ENCODE measurements around the gene KRTAP10-8. TPM values are rescaled to one million over a fixed set of nuclear protein-coding genes. Genes with fewer than 3 reads are reported as not detected.

KRTAP10-8 gene
- total and polyA plus RNA-seq, 2 experiments from 2014 or later: not detected

DNA sequence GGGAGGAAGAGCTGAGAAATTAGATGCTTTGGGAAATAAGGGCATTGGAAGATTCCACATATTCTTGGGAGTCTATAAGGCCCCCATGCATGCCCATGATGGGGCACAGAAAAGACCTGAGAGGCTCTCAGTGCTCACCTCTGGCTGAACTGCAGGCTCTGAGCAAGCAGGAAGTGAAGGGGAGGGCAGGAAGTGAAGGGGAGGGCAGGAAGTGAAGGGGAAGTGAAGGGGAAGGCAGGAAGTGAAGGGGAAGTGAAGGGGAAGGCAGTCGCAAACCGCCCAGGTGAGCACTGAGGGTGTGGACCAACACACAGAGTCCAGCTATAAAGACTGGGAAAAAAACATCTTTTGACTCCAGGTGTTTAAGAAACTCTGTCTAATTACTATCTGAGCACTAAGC, 18.6 kb downstream of the KRTAP10-8 start (continued):
- TF ChIP-seq, protein P1, sequence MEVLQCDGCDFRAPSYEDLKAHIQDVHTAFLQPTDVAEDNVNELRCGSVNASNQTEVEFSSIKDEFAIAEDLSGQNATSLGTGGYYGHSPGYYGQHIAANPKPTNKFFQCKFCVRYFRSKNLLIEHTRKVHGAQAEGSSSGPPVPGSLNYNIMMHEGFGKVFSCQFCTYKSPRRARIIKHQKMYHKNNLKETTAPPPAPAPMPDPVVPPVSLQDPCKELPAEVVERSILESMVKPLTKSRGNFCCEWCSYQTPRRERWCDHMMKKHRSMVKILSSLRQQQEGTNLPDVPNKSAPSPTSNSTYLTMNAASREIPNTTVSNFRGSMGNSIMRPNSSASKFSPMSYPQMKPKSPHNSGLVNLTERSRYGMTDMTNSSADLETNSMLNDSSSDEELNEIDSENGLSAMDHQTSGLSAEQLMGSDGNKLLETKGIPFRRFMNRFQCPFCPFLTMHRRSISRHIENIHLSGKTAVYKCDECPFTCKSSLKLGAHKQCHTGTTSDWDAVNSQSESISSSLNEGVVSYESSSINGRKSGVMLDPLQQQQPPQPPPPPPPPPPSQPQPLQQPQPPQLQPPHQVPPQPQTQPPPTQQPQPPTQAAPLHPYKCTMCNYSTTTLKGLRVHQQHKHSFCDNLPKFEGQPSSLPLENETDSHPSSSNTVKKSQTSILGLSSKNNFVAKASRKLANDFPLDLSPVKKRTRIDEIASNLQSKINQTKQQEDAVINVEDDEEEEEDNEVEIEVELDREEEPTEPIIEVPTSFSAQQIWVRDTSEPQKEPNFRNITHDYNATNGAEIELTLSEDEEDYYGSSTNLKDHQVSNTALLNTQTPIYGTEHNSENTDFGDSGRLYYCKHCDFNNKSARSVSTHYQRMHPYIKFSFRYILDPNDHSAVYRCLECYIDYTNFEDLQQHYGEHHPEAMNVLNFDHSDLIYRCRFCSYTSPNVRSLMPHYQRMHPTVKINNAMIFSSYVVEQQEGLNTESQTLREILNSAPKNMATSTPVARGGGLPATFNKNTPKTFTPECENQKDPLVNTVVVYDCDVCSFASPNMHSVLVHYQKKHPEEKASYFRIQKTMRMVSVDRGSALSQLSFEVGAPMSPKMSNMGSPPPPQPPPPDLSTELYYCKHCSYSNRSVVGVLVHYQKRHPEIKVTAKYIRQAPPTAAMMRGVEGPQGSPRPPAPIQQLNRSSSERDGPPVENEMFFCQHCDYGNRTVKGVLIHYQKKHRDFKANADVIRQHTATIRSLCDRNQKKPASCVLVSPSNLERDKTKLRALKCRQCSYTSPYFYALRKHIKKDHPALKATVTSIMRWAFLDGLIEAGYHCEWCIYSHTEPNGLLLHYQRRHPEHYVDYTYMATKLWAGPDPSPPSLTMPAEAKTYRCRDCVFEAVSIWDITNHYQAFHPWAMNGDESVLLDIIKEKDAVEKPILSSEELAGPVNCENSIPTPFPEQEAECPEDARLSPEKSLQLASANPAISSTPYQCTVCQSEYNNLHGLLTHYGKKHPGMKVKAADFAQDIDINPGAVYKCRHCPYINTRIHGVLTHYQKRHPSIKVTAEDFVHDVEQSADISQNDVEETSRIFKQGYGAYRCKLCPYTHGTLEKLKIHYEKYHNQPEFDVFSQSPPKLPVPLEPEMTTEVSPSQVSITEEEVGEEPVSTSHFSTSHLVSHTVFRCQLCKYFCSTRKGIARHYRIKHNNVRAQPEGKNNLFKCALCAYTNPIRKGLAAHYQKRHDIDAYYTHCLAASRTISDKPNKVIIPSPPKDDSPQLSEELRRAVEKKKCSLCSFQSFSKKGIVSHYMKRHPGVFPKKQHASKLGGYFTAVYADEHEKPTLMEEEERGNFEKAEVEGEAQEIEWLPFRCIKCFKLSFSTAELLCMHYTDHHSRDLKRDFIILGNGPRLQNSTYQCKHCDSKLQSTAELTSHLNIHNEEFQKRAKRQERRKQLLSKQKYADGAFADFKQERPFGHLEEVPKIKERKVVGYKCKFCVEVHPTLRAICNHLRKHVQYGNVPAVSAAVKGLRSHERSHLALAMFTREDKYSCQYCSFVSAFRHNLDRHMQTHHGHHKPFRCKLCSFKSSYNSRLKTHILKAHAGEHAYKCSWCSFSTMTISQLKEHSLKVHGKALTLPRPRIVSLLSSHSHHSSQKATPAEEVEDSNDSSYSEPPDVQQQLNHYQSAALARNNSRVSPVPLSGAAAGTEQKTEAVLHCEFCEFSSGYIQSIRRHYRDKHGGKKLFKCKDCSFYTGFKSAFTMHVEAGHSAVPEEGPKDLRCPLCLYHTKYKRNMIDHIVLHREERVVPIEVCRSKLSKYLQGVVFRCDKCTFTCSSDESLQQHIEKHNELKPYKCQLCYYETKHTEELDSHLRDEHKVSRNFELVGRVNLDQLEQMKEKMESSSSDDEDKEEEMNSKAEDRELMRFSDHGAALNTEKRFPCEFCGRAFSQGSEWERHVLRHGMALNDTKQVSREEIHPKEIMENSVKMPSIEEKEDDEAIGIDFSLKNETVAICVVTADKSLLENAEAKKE (CRISPR knock-in tag; IDR thresholded peaks at IDR 0.05): no peak
- TF ChIP-seq NANOG (IDR thresholded peaks at IDR 0.05; ENCODE audit: borderline replicate concordance) (no peak), STAT1 (IDR thresholded peaks at IDR 0.05; ENCODE audit: unreplicated experiment) (no peak)

DNA sequence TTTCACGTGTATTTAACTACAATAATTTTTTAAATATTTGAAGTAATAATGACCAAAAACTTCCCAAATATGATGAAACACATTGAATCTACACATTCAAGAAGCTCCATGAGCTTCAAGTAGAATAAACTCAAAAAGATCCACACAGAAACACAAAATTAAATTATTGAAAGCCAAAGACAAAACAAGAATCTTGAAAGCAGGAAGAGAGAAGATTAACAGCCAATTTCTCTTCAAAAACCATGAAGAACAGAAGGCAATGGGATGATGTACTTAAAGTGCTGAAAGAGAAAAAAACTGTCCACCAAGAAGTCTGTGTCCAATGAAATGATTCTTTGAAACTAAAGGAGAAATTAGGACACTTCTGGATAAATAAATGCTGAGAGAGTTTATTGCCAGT, 20.2 kb downstream of the KRTAP10-8 start:
- H3K4me3 Mint-ChIP-seq: no peak overlapping the region
- Histone ChIP-seq H3F3A (replicated peaks; ENCODE audit: low read depth) (no peaks in the 10 kb centered on the region), H3K27ac (ENCODE audit: low read depth) (no peak overlapping the region), H3K4me1 (ENCODE audit: insufficient read depth) (no peaks in the 10 kb centered on the region), H3K4me3 (no peak overlapping the region), H3K4me2 (no peak overlapping the region), H3K79me2 (replicated peaks; ENCODE audit: insufficient read depth) (no peaks in the 10 kb centered on the region), H3K9me2 (ENCODE audit: insufficient read depth) (no peaks in the 10 kb centered on the region), H3K36me3 (ENCODE audit: insufficient read depth) (0 out of 2 replicates have a peak, but pooled peaks cover 6% of the 10 kb centered on the region), H4K20me1 (replicated peaks; ENCODE audit: insufficient read depth) (no peaks in the 10 kb centered on the region), H2AFZ (no peak overlapping the region), H3K27me3 (ENCODE audit: insufficient read depth) (no peaks in the 10 kb centered on the region)
- no peaks in the 10 kb centered on the region for H3K4me1 Mint-ChIP-seq
- peaks cover 5% of the 10 kb centered on the region for H3K27me3 Mint-ChIP-seq (ENCODE audit: insufficient read depth, low read depth, poor library complexity)
- TF ChIP-seq EZH2 (IDR thresholded peaks at IDR 0.05; ENCODE audit: low read depth, unreplicated experiment): no peak
- TF ChIP-seq JUNB (IDR thresholded peaks at IDR 0.05; ENCODE audit: unreplicated experiment): no peak
- no peak overlapping the region for H3K27ac Mint-ChIP-seq
- DNase-seq (ENCODE audit: low spot score) (no peak), ATAC-seq (no peak)
- H3K36me3 Mint-ChIP-seq (ENCODE audit: low read depth): peaks cover 7% of the 10 kb centered on the region
- H3K9me3 Mint-ChIP-seq: peaks cover 20% of the 10 kb centered on the region
